GM12878 (cell line): Measurements from ENCODE around the gene MOGAT3.

Experiments used
- BHLHE40 ChIP-seq, 2 experiments: fragments of 450-650 bp in 1 of 2; IDR thresholded peaks; 2 replicates each; pipeline ENCODE4 v1.6.1; 2011 to 2017; ENCODE audit warnings: low read depth in 2 of 2, borderline replicate concordance in 1 of 2, improper control_type of control experiment in 1 of 2, low read length in 1 of 2, mild to moderate bottlenecking in 1 of 2
- CEBPB ChIP-seq, 2 experiments: fragments of 150-350 bp in 1 of 2; IDR thresholded peaks; 2 replicates each; pipeline ENCODE4 v1.6.1; 2012 to 2014; ENCODE audit warnings: low read depth in 2 of 2, low read length in 2 of 2, borderline replicate concordance in 1 of 2, inconsistent platforms in 1 of 2
- GABPA ChIP-seq: IDR thresholded peaks from 2 replicates; pipeline ENCODE4 v1.6.1; 2014; ENCODE audit warnings: antibody characterized with exemption, low read depth, mild to moderate bottlenecking, inconsistent platforms
- NBN ChIP-seq: fragments of 450-650 bp; IDR thresholded peaks from 2 replicates; pipeline ENCODE4 v1.6.1; 2016
- POLR2A ChIP-seq: IDR thresholded peaks from 2 replicates; pipeline ENCODE4 v1.6.1; 2011; ENCODE audit warnings: low read depth, mild to moderate bottlenecking, low read length
- RAD21 ChIP-seq: IDR thresholded peaks from 2 replicates; pipeline ENCODE4 v1.6.1; 2011; ENCODE audit warnings: mild to moderate bottlenecking, low read depth, low read length, moderate library complexity; ENCODE audit not compliant: insufficient read depth
- RCOR1 ChIP-seq: conservative IDR thresholded peaks from 2 replicates; pipeline ENCODE4 v1.6.1; 2012; ENCODE audit warnings: low read depth, low read length, improper control_type of control experiment
- RFX5 ChIP-seq: IDR thresholded peaks from 2 replicates; pipeline ENCODE4 v1.6.1; 2011; ENCODE audit warnings: low read depth, low read length, improper control_type of control experiment
- TBL1XR1 ChIP-seq: IDR thresholded peaks from 2 replicates; pipeline ENCODE4 v1.6.1; 2012; ENCODE audit warnings: low read depth, low read length, improper control_type of control experiment
- TF ChIP-seq, protein P1 (sequence below): IDR thresholded peaks from 2 replicates; pipeline ENCODE4 v1.6.1; 2012; ENCODE audit warnings: low read depth, low read length, improper control_type of control experiment
- TF ChIP-seq, protein P2 (sequence below), 3 experiments: IDR thresholded peaks in 2 of 3; conservative IDR thresholded peaks in 1 of 3; 2 replicates each; pipeline ENCODE4 v1.5.1; 2011; ENCODE audit warnings: low read depth in 3 of 3, low read length in 3 of 3, mild to moderate bottlenecking in 3 of 3, control low read depth in 2 of 3, moderate library complexity in 2 of 3, inconsistent platforms in 1 of 3, mixed read lengths in 1 of 3; ENCODE audit not compliant: control insufficient read depth in 2 of 3, insufficient read depth in 1 of 3; ENCODE audit errors: extremely low read depth in 1 of 3
- TF ChIP-seq, protein P3 (sequence below): IDR thresholded peaks from 2 replicates; pipeline ENCODE4 v1.6.1; 2011; ENCODE audit warnings: low read depth, low read length, improper control_type of control experiment, borderline replicate concordance
- TF ChIP-seq, protein P4 (sequence below): IDR thresholded peaks from 2 replicates; pipeline ENCODE4 v1.6.1; 2011; ENCODE audit warnings: borderline replicate concordance, low read depth, mild to moderate bottlenecking, moderate library complexity, mixed read lengths, low read length; ENCODE audit not compliant: insufficient read depth; ENCODE audit errors: extremely low read length
- TF ChIP-seq, protein P5 (sequence below): IDR thresholded peaks from 2 replicates; pipeline ENCODE4 v1.6.1; 2011; ENCODE audit warnings: low read depth, mild to moderate bottlenecking, low read length, moderate library complexity, borderline replicate concordance; ENCODE audit errors: extremely low read depth

DNA sequence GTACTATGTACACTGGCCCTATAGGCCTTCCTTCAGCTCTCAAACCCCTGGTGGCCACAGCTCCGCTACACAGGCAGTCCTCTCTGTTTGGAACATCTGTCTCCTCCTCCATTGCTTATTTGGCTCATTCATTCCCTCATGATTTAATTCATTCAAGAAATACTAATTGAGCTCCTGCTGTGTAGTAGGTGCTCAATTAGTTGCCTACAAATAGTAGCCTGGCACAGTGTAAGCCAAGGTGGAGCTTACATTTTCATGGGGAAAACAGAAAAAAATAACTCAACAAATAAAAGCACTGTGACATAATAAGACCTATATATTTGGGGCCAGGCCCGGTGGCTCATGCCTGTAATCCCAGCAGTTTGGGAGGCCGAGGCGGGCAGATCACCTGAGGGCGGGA is 47.4 kb upstream of the MOGAT3 start:
- no peak for TF ChIP-seq RFX5
- TF ChIP-seq, protein P1, sequence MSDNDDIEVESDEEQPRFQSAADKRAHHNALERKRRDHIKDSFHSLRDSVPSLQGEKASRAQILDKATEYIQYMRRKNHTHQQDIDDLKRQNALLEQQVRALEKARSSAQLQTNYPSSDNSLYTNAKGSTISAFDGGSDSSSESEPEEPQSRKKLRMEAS: no peak
- TF ChIP-seq POLR2A: no peak
- TF ChIP-seq NBN: no peak
- no peak for TF ChIP-seq BHLHE40 (IDR thresholded peaks at IDR 0.05; ENCODE audit: borderline replicate concordance in 1 of 2, low read depth in 2 of 2, low read length in 1 of 2)
- TF ChIP-seq, protein P2, sequence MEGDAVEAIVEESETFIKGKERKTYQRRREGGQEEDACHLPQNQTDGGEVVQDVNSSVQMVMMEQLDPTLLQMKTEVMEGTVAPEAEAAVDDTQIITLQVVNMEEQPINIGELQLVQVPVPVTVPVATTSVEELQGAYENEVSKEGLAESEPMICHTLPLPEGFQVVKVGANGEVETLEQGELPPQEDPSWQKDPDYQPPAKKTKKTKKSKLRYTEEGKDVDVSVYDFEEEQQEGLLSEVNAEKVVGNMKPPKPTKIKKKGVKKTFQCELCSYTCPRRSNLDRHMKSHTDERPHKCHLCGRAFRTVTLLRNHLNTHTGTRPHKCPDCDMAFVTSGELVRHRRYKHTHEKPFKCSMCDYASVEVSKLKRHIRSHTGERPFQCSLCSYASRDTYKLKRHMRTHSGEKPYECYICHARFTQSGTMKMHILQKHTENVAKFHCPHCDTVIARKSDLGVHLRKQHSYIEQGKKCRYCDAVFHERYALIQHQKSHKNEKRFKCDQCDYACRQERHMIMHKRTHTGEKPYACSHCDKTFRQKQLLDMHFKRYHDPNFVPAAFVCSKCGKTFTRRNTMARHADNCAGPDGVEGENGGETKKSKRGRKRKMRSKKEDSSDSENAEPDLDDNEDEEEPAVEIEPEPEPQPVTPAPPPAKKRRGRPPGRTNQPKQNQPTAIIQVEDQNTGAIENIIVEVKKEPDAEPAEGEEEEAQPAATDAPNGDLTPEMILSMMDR (IDR thresholded peaks at IDR 0.05 in 2 of 3, conservative IDR thresholded peaks at IDR 0.05 in 1 of 3; ENCODE audit: control insufficient read depth in 2 of 3, extremely low read depth in 1 of 3, insufficient read depth in 1 of 3, low read depth in 3 of 3, low read length in 3 of 3): no peak
- TF ChIP-seq, protein P3, sequence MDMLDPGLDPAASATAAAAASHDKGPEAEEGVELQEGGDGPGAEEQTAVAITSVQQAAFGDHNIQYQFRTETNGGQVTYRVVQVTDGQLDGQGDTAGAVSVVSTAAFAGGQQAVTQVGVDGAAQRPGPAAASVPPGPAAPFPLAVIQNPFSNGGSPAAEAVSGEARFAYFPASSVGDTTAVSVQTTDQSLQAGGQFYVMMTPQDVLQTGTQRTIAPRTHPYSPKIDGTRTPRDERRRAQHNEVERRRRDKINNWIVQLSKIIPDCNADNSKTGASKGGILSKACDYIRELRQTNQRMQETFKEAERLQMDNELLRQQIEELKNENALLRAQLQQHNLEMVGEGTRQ: no peak
- TF ChIP-seq CEBPB (IDR thresholded peaks at IDR 0.05; ENCODE audit: borderline replicate concordance in 1 of 2, low read depth in 2 of 2, low read length in 2 of 2): no peak
- TF ChIP-seq, protein P4, sequence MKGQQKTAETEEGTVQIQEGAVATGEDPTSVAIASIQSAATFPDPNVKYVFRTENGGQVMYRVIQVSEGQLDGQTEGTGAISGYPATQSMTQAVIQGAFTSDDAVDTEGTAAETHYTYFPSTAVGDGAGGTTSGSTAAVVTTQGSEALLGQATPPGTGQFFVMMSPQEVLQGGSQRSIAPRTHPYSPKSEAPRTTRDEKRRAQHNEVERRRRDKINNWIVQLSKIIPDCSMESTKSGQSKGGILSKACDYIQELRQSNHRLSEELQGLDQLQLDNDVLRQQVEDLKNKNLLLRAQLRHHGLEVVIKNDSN: no peak
- no peak for TF ChIP-seq GABPA
- TF ChIP-seq RAD21: no peak
- no peak for TF ChIP-seq TBL1XR1
- no peak for TF ChIP-seq RCOR1
- TF ChIP-seq, protein P5, sequence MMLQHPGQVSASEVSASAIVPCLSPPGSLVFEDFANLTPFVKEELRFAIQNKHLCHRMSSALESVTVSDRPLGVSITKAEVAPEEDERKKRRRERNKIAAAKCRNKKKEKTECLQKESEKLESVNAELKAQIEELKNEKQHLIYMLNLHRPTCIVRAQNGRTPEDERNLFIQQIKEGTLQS: no peak
